ENCODE results near the gene ASPG.

Gene ASPG

DNA sequence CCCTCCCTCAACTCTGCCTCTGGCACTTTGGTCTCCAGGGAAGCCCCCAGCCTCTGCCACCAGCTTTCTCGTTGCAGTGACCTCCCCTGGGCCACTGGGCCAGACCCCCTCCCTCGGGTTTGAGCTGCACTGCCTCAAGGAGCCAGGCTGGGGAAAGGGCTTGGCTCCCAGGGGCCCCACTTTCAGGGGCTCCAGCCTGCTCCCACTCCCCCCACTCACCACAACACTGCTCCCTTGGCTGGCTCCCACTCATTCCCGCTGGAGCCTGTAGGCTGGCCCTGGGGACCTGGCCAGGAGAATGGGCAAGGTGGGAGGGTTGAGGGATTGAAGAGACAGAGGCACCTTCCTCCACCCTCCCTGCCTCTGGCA, 33.6 kb downstream of the ASPG start:
- DNase-seq: no peak

DNA sequence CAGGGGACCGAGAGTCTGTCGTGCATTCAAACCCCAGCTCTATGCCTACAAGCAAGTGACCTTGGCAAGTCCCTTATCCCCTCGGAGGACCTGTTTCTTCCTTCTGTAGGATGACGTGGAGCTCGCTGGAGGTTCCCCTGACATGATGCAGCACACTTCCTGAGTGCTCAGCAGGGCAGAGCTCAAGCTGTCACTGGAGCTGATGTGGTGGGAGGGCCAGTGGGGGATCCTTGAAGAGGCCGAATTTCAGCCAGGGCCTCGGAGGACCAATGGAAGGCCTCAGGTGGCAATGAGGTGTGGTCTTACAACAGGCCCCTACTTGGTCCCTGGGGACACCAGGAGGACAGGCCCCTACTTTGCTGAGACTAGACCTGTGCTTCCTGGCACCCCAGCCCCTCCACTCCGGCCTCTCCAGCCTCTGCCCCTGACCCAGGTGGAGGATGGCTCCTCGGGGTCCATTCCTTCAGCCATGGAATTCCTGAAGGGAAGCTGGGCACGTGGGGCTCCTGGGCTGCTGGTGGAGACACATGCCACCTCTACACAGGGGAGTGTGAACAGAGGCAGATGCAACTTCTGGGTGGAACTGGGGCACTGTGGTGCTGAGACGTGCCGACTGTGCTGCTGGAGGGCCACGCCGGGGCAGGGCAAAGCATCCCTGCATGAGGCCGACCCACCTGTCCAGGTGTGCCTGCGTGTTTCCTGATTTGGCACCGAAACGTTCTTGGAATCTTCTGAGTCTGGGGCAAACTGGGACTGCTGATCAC, 34.2 kb downstream of the ASPG start:
- no peak for DNase-seq

DNA sequence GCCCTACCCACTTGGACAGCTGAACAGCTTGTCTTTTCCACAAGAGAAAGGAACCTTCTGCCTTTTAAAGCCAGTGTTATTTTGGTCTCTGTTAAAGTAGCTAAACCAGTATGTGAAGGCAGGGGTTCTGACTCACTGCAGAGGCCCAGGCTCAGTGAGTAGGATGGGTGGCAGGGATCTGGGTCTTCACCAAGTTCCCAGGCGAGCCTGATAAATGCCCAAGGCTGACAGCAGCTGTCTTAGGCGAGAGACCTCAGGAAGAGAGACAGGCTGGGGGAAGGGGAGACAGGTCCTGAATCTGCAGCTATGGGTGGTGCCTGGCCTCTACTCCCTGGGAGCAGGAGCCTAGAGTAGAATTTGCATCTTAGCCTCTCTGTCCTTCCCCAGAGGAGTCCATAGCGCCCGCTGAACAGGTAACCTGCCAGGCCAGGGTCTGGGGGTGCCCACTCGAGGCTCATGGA, 34.8 kb downstream of the ASPG start:
- DNase-seq: no peak

GRCh38 chr14:104121142-104121541, 35.6 kb downstream of the ASPG start:
- no peak for DNase-seq

- DNase-seq: no peak
Measured at GRCh38 chr14:104123879-104124278, 38.4 kb downstream of the ASPG start.

- DNase-seq: no peak
Measured at GRCh38 chr14:104125011-104125410, 39.5 kb downstream of the ASPG start.

DNA sequence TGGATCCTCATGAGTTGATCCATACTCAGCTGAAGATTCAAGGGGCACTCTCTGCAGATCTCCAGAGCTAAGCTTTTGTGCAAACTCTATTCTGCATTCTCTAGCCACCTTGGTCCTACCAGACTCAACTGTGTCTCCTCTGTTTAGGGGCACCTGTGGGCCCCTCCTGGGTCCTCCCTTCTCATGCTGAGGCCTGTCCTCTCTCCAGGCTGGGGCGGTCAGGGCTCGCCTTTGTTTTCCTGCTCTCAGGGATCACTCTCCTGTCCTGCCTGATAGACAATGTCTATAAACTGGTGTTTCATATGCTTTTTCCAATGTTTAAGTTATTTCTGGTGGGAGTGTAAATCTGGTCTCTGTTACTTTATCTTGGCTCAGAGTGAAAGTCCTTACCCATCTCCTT, 41.3 kb downstream of the ASPG start:
- DNase-seq: no peak

DNA sequence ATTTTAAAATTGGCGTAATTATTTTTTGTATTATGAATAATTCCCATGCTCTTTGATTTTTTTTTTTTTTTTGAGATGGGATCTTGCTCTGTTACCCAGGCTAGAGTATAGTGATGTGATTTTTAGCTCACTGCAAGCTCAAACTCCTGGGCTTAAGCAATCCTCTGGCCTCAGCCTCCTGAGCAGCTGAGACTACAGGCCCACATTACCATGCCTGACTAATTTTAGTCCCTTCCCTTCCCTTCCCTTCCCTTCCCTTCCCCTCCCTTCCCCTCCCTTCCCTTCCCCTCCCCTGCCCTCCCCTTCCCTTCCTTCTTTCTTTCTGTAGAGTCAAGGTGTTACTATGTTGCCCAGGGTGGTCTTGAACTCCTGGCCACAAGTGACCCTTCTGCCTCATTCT, 43.5 kb downstream of the ASPG start:
- no peak for DNase-seq

DNA sequence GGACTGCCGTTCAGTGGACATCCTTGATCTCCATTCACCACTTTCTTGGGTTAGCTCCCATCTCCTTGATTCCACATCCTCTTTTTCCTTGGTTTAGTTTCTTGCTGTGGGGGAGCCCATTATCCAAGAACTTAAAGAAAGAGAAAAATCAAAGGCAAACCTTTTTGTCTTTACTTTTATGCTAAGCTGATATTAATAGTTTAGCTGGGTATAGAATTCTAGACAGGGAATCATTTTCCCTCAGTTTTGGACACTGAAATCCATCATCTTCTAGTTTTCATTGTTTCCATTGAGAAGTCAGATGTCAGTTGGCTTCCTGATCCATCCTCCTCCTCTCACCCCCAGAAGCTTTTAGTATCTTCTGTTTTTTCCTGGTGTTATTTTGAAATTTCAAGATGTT, 44.1 kb downstream of the ASPG start:
- DNase-seq: no peak

GRCh38 chr14:104130974-104131651, 45.6 kb downstream of the ASPG start:
- DNase-seq: no peak

GRCh38 chr14:104131968-104132732, 46.6 kb downstream of the ASPG start:
- DNase-seq: no peak

GRCh38 chr14:104132981-104133380, 47.5 kb downstream of the ASPG start:
- DNase-seq: no peak

DNA sequence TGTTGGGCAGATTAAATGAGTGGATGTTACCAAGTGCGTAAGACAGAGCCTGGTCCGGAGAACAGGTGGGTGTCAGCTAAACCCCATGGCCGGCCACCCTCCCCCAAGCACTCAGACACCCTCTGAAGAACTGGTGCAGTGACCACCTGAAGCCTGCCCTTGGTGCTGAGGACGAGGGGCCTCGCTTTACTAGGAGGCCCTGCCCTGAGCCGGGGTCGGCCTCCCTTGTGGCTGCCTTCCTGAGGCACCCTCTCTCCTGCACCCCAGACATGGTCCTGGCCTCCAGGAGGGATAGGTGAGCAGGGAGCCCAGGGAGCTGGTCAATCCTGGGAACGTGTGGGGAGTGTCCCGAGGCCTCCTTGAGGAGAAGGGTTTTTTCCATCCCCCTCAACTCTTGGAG, 48.0 kb downstream of the ASPG start:
- DNase-seq: no peak

GRCh38 chr14:104134061-104134965, 48.8 kb downstream of the ASPG start:
- DNase-seq: no peak

DNA sequence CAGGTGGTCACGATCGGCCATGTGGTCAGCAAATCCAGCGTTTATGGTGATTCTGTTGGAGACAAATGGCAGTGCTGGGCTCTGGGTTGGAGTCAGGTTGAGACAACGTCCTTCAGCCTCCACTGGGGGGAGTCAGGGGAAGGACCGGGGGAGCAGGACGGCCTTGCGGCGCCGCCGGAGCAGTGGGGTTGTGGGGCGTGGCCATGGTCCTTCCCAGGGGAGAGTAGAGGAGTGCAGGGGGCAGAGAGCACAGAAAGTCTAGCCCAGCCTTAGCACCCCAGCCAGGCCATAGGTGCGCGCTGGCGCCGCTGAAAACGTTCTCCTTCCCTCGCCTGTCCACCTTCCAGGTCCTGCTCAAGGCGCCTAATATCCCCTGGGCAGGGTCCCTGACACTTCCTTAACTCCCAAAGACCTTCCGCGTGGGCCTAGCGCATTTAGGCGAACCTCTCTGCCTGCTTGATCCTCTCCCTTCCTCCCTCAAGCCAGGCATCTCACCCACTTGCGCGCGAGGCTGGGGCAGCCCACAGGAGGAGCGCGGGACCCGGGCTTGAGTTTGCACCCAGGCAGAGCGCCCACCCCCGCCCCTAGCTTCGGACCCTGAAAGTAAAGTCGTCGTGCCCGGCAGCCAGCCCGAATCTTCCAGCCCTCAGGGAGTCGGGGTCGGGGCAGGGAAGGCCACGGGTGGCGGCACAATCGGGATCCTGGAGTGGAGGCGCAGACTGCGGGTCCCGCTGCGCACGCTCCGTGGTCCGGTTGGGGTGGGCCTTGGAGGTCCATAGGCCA, 49.8 kb downstream of the ASPG start:
- DNase-seq: no peak

- no peak for DNase-seq
Measured at GRCh38 chr14:104135904-104136471, 50.5 kb downstream of the ASPG start.

DNA sequence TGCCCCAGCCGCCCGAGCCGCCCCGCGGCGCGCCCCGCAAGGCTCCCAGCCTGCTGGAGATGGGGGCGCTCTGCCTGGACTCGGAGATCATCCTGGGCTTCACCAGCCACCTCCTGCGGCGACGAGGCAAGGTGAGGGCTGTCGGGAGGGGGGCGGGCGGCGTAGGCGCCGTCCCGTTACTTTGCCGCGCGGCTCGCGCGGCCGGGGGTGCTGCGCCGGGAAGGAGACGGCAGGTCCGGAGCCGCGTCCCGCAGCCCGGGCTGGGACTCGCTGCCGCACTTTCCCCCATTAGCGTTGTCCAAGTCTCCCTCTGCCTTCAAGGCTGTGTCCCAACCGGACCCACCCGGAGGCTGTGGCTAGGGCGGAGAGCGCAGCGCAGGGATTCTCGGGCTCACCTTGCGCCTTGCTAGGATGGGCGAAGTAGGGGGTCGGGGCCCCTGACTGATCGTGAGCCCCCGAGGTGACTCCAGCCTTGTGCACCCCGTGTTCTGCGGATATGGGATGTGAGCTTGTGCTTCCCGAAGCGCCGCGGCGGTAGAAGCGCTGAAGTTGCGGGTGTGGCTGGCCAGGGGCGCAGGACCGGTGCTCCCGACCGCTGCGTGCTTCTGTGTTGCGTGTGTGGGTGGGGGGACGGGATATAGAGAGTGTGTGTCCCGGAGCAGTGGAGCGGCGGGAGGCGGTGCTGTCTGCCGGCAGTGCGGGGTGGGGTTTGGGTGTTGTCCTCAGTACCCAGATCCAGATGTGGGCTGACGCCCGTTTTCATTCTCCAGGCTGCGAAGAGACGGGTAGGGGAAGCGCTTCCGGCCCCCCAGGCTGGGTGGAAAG, 51.2 kb downstream of the ASPG start:
- no peak for DNase-seq

- DNase-seq: peak; percentile 29 to 70 (median 44)
Measured at GRCh38 chr14:104137297-104138097, 52.0 kb downstream of the ASPG start.

DNA sequence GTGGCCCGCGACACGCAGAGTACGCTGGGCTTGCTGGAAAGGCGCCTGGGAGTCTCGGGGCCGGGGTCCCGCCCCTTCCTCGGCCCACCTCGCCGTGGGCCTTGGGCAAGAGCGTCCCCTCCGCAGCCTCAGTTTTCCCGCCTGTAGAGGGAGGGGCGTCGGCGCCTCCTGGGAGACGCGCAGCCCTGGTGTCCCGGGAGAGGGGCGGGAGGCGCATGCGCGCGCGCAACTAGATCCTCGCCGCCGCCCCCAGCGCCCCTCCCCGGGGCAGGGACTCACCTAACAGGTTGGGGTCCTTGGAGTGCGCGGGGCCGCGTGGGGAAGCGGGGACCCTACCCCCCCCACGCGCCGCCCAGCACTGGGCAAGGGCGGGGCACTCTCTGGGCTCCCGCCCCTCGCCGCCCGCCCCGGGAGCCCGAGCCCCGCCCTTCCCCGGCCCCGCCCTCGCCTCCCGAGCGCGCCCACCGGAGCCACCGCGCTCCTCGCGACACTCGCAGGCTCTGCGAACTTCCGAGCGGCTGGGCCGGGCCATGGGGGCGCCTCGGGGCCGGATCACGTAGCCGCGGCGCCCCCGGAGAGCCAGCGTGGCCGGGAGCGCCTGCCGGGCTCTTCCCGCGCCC, 52.7 kb downstream of the ASPG start, which contains the start of gene KIF26A:
TSS of gene KIF26A (plus strand) at position 490 of the 620 bp plus-strand sequence. CDS start 136 bp downstream, outside the sequence.
- DNase-seq: no peak
